HG02588 (cell line): Measurements from ENCODE around the gene CPTP.

Experiments
- ATAC-seq: cut with Tn5 transposase; IDR thresholded peaks from one replicate; pipeline ENCODE4 v1.9.1; 2021; ENCODE audit warnings: mild to moderate bottlenecking, moderate library complexity; ENCODE audit not compliant: unreplicated experiment

The CPTP gene

GRCh38 chr1:1332774-1333480, 8.3 kb downstream of the CPTP start:
- no peak for ATAC-seq

DNA sequence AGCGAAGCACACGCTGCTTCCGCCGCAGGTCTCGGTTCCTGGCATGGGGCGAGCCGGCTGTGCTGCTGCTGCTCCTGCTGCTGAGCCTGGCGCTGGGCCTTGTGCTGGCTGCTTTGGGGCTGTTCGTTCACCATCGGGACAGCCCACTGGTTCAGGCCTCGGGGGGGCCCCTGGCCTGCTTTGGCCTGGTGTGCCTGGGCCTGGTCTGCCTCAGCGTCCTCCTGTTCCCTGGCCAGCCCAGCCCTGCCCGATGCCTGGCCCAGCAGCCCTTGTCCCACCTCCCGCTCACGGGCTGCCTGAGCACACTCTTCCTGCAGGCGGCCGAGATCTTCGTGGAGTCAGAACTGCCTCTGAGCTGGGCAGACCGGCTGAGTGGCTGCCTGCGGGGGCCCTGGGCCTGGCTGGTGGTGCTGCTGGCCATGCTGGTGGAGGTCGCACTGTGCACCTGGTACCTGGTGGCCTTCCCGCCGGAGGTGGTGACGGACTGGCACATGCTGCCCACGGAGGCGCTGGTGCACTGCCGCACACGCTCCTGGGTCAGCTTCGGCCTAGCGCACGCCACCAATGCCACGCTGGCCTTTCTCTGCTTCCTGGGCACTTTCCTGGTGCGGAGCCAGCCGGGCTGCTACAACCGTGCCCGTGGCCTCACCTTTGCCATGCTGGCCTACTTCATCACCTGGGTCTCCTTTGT, 9.1 kb downstream of the CPTP start:
- ATAC-seq = no peak

GRCh38 chr1:1334835-1335234, 10.2 kb downstream of the CPTP start:
- ATAC-seq = no peak

GRCh38 chr1:1335283-1335682, 10.7 kb downstream of the CPTP start:
- no peak for ATAC-seq

DNA sequence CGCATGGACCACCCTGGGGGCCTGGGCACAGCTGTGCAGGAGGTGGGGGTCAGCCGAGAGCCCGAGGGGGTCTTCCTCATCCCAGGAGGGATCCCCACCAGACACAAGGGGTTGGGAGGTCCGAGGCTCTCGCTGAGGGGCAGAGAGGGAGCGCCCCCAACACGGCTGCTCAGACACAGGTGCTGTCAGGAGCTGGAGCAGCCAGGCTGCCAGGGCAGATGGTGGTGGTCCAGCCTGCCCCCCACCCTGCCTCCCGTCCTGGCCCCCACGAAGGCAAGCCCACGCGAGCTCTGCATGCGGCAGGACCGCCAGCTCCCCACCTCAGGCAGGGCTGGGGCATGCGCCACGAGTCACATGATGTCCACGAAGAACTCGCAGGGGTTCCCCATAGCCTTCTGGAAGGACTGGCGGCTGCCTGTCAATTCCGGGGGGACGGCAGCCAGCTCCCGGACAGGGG, 11.2 kb downstream of the CPTP start:
- ATAC-seq = no peak

DNA sequence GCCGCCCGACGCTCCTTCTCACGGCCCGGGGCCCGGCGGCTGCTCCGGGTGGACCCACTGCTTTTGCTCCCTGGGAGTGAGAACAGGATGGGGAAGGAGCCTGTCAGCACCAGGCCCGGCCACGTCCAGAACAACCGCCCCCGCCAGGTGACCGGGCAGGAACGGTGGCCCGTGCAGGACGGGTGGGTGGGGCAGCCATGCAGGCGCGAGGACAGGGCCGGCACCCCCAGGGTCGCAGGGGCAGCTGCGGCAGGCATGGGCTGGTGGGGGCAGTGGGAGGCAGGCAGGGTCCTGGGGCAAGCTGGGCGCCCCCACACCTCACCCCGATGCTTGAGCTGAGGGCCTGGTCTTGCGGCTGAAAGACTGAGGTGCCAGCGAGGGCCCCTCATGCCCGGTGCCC, 11.8 kb downstream of the CPTP start:
- ATAC-seq = no peak

DNA sequence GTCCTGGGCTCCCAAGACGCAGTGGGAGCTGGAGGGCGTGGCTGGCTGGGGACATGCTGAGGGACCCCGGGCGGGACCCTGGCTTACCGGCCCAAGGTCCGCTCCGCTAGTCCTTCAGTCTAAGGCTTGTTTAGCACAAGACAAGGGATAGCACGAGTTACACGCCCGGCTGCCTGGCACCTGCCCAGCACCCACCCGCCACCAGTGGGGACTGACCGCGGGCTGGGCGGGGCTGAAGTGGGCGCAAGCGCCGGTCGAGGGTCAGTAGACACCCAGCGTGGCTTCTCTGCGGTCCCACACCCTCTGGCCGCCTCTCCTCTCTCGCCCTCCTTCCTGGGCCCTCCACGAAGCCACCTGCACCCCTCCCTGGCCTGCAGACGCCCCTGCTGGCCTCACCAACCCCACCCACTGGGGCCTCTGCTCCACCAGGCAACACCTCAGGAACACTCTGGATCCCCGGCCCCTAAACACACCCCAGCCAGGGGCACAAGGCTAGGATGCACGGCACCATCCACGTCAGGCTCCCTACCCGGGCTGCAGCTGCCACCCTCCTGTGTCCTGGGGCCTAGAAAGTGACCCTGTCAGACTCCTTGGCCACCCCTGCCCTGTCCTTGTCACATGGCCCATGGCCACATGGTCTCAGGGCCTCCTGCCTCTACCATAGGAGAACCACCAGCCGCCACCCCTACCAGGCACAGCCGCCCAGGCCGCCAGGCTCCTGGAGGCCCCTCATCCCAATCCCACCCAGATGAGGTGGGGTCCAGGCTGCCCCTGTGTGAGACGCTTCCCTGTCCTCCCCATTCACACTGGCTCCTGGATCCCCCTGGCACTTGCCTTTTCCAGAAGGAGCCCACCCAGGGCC, 12.6 kb downstream of the CPTP start:
- no peak for ATAC-seq

- ATAC-seq = no peak
These were observed 13.2 kb downstream of the CPTP start for GRCh38 chr1:1337793-1338147.

DNA sequence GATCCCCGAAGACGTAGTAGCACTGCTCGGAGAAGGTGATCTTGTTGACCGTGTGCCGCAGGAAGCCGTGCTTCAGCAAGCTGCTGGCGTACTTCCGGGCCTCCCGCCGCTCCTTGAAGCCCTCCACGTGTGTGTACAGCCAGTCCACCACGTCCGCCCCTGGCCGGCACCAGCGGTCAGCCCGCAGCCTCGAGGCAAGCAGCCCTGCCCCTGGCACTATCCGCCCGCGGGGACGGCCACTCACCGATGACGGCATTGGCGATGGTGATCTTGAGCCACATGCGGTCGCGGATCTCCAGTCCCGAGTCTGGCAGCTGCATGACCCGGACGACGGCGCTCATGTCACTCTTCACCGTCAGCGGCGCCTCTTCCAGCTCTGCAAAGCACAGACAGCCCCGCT, 13.7 kb downstream of the CPTP start:
- ATAC-seq = no peak

GRCh38 chr1:1340185-1340584, 15.6 kb downstream of the CPTP start:
- ATAC-seq = no peak

DNA sequence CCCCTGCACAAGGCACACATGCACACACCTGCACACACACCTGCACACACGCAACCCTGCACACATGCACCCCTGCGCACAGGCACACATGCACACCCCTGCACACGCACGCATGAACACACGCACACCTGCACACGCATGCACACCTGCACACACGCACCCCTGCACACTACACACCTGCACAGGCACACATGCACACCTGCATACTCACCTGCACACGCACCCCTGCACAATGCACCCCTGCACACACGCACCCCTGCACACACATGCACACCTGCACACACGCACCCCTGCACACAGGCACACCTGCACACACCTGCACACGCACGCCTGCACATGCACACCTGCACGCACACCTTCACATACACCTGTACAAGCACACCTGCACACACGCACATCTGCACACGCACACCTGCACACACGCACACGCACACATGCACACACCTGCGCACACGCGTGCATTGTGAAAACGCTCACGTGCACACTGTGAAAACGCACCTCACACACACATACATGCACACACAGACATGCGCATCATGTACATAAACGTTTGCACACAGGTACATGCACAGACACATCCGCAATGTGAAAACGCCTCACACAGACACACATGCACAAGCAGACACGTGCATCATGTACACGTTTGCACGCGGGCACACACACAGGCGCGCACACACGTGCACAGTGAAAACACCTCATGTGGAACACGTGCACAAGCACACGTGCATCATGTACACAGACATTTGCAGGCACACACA, 16.4 kb downstream of the CPTP start:
- no peak for ATAC-seq

- no peak for ATAC-seq
These were observed 17.0 kb downstream of the CPTP start for GRCh38 chr1:1341549-1342021.

- no peak for ATAC-seq
These were observed 17.5 kb downstream of the CPTP start for GRCh38 chr1:1342061-1342562.

- ATAC-seq = no peak
These were observed 18.0 kb downstream of the CPTP start for GRCh38 chr1:1342584-1343115.

DNA sequence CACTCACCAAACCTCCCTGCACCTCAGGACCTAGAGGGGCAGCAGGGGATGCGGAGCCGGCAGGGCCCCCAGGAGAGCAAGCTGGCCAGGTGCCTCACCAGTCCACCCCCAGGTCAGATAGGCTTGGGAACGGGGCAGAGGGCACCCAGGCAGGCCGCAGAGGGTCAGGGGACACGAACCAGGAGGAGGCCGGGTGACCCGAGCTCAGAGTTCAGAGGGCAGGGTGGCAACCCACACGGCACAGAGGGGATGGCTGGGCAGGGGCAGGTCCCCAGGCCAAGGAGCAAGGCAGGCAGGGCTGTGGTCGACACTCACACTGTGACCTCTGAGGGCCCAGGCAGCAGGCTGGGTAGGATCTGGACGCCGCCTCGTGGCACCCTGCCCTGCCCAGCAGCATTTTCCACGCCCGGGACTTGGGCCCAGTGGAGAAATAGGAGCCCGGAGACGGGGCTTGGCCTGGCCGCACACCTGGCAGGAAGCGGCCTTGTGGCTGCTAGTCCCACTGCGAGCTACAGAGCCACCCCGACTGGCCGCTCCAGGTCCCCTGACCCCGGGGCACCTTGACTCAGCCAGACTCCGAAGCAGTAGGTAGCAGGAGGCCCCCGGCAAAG, 19.3 kb downstream of the CPTP start:
- no peak for ATAC-seq

- ATAC-seq = no peak
These were observed 20.2 kb downstream of the CPTP start for GRCh38 chr1:1344655-1345361.

DNA sequence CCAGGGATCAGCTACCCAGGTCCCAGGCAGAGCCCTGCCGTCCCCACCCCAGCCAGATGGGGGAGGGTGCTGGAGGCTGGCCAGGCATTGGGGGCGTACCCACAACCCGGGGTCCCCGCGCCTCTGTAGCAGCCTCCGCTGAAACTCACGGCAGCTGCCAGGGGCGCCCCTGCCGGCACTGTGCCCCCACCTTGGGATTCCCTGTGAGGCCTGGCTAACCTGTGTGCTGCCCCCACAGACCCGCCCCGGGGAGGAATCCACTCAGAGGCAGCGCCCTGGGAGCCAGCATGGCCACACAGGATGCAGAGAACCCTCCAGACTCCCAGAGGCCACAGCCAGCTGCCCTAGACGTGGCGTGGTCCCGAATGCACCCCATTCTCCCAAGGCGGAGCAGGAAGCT, 20.8 kb downstream of the CPTP start:
- no peak for ATAC-seq

- ATAC-seq = no peak
These were observed 21.4 kb downstream of the CPTP start for GRCh38 chr1:1345860-1346500.

DNA sequence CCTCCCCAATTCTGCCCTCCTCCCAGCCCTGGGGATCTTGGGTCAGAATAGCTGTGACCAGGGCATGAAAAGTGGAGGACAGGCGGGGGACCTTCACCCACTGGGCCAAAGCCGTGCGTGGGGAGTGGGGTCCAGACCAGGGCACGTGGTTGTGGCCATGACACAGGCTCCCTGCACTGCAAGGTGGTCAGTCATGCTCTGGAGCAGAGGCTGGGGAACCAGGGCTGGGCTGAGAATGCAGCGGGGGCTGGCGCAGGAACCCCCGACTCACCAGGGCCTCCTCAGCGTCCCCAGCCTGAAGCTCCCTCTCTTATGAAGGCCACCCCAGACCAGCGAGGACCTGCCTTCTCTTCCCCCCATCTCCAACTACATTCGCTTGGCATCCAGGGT, 21.9 kb downstream of the CPTP start:
- ATAC-seq = no peak
